IPS-18c (cell line): Measurements from ENCODE around the gene SCGB1C2.

Source experiments
- H3K4me3 ChIP-seq: 2 replicates; pipeline ENCODE4 v1.7.0; 2013; ENCODE audit warnings: low read depth, mild to moderate bottlenecking, low read length, moderate library complexity; ENCODE audit not compliant: insufficient read depth
- H3K9me3 ChIP-seq: one replicate; pipeline ENCODE4 v1.6.1; 2013; ENCODE audit warnings: mild to moderate bottlenecking, low read length, moderate library complexity; ENCODE audit not compliant: control insufficient read depth, insufficient read depth

SCGB1C2 gene

DNA sequence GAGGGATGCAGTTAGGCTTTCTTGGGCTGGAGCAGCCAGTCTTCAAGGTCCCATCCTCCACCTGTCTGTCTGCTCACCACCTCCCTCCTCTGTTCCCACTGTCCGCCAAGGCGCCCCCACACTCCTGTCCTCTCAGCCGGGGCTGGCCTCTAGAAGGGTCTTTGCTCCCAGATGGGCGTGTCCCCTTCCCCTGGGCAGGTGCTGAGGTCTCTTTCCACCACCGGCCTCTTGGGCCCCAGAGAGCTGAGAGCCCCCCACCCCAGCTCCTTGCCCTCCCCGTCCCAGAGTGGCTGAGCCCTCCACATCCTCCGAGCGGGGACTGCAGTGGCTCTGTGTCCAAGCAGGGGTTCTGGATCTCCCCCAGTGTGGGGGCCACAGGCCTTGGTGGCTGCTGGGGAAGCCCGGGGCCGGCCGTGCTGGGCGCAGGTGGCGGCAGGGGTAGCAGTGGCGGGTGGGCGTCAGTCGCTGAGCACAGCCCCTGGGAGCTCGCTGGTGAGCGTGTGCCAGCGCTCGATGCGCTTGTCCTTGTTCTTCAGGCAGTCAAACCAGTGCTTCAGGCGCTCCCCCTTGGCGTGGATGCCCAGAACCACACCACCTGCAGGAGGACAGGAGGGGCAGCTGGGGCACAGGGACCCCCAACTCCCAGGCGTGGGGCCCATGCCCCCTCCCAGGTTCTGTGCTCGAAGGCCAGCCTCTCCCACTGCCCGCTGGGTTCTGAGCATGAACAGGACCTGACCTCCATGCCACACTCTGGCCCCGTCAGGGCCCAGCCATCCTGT, 9.8 kb downstream of the SCGB1C2 start:
- Histone ChIP-seq H3K9me3 (no peaks in the 10 kb centered on the region), H3K4me3 (no peak overlapping the region)

DNA sequence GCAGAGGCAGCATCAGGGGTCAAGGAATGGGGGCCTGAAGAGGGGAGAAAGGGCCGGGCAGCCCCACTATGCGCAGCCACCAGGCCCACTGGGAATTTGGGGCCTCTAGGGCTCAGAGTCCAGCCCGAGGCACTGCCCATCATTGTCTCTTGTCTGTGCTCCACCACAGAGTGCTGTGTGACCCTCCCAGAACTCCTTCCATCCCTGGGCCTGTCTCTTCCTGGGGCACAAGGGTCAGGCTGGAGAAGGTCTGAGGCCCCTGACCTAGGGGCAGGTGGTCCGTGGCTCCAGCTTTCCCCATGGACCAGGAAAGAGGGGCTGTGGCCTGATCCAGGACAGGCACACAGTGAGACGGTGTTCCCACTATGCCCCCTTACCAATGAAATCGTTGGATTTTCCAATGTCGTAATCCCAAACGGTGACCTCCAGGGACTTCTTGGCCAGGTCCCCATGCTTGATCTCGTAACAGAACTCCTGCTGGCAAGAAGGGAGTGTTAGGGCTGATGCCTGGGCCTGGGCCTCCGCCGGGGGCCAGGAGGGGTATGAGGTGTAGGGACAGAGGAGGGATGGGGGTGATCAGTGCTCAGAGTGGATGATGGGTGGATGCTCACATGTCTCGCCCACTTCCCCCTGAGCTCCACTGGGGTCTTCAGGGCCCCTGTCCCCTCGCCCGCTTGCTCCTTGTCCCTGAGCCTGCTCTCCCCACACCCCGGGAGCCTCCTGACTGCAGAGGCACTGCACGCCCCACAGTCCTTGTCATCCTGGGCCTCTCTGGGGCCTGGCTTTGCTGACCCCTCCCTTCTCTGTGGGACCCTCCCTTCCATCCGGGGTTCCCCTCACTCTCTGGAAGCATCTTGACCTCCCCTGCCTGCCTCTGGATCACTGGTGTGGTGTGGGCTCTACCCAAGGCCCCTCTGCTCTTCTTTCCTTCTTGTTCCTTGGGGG, 10.7 kb downstream of the SCGB1C2 start:
- Histone ChIP-seq H3K9me3 (no peaks in the 10 kb centered on the region), H3K4me3 (no peak overlapping the region)

DNA sequence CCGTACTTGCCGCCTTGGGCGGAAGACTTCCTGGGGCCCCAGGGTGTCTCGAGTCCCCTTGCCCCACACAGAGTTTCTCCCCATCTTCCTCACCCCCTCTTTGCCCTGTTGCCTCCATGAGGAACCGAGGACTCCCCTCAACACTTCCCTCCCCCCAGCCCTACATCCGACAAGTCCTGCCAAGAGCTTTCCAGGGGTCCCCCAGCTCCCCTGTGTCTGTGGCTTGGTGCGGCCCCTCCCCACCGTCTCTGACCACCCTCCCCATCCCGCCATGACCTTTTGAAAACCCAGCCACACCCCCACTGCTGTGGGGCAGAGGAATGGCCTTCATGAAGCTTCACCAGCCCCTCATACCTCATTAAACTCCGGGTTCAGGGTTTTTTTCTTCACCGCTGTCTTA, 11.4 kb downstream of the SCGB1C2 start:
- H3K4me3 ChIP-seq: no peak overlapping the region
- H3K9me3 ChIP-seq: no peaks in the 10 kb centered on the region

DNA sequence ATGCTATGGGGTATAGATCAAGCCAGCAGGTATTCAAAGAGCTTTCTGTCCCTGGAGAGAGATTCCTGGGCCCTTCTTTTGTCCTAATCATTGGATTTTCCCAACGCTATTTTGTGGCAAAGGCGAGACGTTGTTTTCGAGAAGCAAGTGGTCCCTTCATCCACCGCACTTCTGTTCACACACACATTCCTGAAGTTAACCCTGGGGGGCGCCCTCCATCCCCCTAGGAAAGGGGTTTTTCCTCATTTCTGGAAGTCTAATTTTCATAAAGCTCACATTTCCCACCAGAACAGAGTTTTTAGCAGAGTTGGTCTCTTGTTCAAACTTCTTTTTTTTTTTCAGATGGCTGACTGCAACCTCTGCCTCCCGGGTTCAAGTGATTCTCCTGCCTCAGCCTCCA, 11.9 kb downstream of the SCGB1C2 start:
- H3K4me3 ChIP-seq: no peak overlapping the region
- H3K9me3 ChIP-seq: no peaks in the 10 kb centered on the region

DNA sequence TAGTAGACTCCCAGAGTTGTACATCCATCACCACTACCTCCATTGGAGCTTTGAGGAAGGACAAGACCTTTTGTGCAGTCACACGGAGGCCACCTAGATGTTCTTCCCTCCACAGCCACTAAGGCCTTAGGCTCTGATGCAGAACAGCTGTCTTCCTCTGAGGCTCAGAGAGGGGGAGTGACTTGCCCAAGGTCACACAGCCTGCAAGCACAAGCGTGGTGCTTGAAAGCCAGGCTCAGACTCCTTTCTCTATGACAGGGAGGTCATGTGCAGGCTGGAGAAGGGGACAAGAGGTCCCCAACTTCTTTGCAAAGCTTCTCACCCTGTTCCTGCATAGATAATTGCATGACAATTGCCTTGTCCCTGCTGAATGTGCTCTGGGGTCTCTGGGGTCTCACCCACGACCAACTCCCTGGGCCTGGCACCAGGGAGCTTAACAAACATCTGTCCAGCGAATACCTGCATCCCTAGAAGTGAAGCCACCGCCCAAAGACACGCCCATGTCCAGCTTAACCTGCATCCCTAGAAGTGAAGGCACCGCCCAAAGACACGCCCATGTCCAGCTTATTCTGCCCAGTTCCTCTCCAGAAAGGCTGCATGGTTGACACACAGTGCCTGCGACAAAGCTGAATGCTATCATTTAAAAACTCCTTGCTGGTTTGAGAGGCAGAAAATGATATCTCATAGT, 12.7 kb downstream of the SCGB1C2 start:
- Histone ChIP-seq H3K4me3 (no peak overlapping the region), H3K9me3 (no peaks in the 10 kb centered on the region)

DNA sequence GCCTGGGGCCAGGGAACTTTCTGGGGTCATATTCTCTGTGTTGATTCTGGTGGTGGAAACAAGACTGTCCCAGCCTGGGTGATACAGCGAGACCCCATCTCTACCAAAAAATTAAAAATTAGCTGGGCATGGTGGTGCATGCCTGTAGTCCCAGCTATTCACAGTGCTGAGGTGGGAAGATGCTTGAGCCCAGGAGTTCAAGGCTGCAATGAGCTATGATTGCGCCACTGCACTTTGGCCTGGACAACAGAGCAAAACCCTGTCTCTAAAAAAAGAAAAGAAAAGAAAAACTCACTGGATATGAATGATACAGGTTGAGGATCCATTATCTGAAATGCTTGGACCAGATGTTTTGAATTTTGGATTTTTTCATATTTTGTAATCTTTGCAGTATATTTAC, 13.6 kb downstream of the SCGB1C2 start:
- H3K4me3 ChIP-seq: no peak overlapping the region
- no peaks in the 10 kb centered on the region for H3K9me3 ChIP-seq

DNA sequence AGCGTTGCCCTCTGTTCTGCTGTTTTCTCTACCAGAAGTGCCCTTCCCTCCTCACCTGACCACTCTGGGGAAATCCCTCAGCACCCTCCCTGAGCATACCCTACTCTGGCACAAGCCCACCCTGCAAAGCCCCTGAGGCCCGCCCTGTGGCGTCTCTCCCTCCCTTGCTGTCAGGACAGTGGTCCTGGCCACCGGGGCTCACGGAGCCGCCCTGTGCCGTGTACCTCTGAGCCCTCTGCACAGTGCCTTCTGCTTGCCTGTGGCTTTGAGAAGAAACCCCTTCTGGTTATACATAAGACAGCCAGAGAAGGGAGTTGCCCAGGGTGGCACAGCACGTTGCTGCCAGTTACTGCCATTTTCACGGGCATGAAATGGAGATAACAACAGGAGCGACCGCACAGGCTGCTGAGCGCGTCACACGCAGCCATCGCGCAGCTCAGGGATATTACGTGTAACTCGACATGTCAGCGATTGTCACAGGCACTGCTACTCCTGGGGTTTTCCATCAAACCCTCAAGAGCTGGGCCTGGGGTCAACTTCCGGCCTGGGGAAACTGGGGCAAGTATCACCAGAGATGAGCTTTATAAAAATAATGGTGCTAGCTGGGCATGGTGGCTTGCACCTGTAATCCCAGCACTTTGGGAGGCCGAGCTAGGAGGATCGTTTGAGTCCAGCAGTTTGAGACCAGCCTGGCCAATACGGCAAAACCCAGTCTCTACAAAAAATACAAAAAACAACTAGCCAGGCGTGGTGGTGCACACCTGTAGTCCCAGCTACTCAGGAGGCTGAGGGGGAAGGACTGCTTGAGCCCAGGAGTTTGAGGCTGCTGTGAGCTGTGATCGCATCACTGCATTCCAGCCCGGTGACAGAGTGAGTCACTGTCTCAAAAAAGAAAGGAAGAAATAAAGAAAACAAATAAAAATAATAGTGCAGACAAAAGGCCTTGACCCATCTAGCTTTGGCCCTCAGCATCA, 14.8 kb downstream of the SCGB1C2 start:
- Histone ChIP-seq H3K9me3 (no peaks in the 10 kb centered on the region), H3K4me3 (no peak overlapping the region)

DNA sequence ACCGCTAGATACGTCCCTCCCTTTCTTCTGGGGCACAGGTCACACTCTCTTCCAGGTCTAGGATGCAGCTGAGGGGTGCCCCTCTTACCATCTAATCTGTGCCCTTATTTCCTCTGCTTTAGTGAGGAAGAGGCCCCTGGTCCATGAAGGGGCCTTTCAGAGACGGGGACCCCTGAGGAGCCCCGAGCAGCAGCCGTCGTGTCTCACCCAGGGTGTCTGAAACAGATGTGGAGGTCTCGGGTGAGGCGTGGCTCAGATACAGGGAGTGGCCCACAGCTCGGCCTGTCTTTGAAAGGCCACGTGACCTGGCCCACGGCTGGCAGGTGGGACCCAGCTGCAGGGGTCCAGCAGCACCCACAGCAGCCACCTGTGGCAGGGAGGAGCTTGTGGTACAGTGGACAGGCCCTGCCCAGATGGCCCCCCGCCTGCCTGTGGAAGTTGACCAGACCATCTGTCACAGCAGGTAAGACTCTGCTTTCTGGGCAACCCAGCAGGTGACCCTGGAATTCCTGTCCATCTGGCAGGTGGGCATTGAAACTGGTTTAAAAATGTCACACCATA, 15.6 kb downstream of the SCGB1C2 start:
- no peak overlapping the region for H3K4me3 ChIP-seq
- no peaks in the 10 kb centered on the region for H3K9me3 ChIP-seq

DNA sequence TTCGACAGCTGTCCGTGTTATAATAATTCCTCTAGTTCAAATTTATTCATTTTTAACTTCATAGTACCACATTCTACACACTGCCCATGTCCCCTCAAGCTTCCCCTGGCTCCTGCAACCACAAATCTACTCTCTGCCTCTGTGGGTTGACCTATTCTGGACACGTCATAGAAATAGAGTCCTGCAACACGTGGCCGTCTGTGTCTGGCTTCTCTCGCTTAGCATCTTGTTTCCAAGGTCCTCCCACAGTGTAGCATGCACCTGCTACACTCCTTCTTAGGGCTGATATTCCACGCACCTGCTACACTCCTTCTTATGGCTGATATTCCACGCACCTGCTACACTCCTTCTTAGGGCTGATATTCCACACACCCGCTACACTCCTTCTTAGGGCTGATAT, 16.5 kb downstream of the SCGB1C2 start:
- Histone ChIP-seq H3K4me3 (no peak overlapping the region), H3K9me3 (no peaks in the 10 kb centered on the region)

DNA sequence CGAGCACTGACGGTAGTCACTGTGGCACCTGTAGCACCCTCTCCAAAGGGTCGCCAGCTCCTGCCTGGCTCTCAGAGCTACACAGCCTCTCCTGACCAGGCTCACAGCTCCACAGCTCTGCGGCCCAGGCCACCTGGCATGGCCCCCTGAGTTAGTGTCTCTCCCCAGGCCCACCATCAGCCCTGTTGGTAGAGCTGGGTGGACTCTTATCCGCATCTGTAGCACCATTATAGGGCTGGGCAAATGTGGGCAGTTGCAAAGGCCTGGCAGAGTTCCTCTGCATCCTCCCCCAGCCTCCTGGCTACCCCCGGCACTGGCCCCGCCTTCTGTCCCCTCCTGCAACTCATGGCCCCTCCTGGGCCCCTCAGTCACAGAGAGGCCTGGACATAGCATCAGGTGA, 18.2 kb downstream of the SCGB1C2 start:
- Histone ChIP-seq H3K9me3 (no peaks in the 10 kb centered on the region), H3K4me3 (no peak overlapping the region)

DNA sequence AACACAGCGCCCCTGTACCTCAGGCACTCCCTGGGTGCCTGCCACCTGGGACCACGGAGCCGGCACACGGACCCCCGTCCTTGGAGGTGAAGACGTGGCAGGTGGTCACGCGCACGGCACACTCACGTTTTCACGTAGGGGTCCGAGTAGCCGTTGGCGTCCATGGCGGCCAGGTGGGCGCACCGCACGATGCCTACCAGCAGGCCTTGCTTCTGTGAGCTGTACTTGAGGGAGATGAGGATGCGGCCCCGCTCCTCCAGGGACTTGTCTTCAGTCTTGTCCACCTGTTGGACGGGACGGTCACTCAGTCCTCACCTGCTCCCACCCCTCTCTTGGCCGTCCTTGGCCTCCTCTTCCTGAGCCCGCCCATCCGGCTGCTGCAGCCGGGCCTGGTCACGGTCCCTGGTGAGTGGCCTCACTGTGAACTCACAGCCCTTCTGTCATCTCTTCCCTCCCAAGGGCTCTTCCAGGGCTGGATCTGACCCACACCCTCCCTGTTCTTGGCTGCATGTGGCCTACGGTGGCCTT, 18.8 kb downstream of the SCGB1C2 start:
- Histone ChIP-seq H3K9me3 (no peaks in the 10 kb centered on the region), H3K4me3 (no peak overlapping the region)

DNA sequence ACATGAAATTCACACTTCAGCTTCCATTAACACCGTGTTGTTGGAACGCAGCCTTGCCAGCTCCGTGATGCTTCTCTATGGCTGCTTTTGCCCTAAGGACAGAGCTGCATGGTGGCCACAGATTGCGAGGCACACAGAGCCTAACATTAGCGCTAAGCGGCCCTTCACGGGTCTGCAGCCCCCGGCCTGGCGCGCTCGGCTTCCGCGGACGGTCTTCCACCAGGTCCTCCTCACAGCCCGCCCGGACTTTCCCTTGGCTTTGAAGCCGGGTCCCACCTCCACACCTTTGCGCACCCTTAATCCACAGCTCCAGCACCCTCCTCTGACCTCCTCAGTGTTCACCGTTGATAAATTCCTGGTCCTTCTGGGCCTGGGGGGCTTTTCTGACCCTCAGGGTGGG, 19.6 kb downstream of the SCGB1C2 start:
- Histone ChIP-seq H3K9me3 (no peaks in the 10 kb centered on the region), H3K4me3 (no peak overlapping the region)

DNA sequence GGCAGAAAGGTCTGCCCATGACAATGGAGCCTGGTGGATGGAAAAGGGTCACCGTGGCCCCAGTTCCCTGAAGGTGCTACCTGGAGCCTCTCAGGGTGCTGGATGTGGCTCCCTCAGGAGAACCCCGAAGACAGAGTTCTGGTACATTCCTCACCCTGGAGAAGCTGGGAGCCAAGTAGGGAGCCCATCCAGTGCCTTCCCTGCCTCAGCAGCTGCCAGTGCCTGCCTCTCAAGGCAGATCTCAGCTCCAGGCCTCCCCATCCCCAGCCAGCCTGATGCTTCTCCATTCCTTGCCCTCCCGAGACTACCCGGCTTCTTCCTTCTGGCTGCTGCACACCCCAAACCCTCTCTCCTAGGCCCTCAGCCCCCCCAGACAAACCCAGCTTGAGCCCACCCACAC, 20.5 kb downstream of the SCGB1C2 start:
- Histone ChIP-seq H3K4me3 (no peak overlapping the region), H3K9me3 (no peaks in the 10 kb centered on the region)

DNA sequence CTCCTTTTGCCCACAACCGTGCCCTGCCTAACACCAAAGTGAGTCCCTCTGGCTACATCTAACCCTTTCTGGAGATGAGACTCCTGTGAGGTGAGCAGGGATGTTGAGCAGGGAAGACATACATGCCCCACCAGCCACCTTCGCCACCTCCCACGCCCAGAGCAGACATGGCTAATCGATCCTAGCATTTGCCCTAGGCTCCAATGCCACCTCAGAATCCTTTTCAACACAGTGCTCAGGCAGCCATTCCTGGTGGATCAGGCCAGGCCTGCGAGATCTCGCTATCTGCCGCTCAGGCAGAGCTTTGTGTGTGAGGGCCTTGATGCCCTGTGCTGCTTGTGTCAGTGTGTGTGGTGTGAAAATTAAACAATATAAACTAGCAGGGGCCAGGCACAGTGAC, 21.0 kb downstream of the SCGB1C2 start:
- H3K4me3 ChIP-seq: no peak overlapping the region
- H3K9me3 ChIP-seq: no peaks in the 10 kb centered on the region

DNA sequence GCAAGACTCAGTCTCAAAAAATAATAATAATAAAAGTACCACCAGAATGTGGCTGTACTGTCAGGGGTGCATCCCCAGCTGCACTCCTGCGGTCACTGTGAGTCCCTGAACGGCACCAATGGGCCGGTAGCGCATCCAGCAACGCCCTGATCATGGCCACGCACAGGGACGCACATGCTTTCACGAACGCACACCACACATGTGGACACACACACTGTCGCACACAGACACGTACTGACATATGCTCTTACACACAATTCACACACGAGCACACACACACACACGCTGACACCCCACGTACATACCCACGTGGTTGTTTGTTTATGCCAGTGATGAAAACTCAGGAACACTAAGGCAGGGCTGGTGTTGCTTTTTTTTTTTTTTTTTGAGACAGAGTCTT, 22.2 kb downstream of the SCGB1C2 start:
- no peaks in the 10 kb centered on the region for H3K9me3 ChIP-seq
- no peak overlapping the region for H3K4me3 ChIP-seq

DNA sequence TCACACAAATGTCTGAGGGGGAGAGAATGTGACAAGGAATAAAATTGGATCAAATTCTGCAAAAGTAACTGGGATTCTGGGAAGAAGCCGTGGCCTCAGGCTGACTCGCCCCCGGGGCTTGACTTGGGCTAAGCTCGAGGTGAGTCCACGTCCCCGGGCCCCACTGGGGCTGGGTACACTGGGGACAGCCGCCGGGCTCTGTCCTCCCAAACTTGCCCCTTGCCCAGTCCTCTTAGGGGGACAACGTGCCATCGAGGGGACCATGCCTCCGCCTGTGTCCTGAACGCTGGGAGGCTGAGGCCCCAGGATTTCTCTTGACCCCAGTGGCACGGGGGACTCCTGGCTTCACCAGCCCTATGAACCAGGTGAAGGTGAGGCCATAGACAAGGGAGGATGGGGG, 23.0 kb downstream of the SCGB1C2 start:
- Histone ChIP-seq H3K4me3 (no peak overlapping the region), H3K9me3 (no peaks in the 10 kb centered on the region)
